NCI-H1048 (cell line): ENCODE results near the gene WDR64.
A peak's percentile ranks its signal among the peaks of the same experiment; 100 is the strongest.

Experiments used
- DNase-seq: peaks from one replicate; lab custom pipeline; 2025; lab: John Stamatoyannopoulos, UW

The WDR64 gene

GRCh38 chr1:241652012-241652411, at the start of gene WDR64:
WDR64 (plus strand) TSS chr1:241652281; CDS start chr1:241652485, 204 bp downstream.
- DNase-seq = no peak

GRCh38 chr1:241603731-241604245, 48.3 kb upstream of the WDR64 start:
- DNase-seq = no peak

GRCh38 chr1:241605146-241605805, 46.8 kb upstream of the WDR64 start:
- DNase-seq = no peak

GRCh38 chr1:241606544-241606943, 45.5 kb upstream of the WDR64 start:
- DNase-seq = no peak

- no peak for DNase-seq
These were observed 44.6 kb upstream of the WDR64 start for GRCh38 chr1:241607497-241607896.

- DNase-seq = no peak
These were observed 43.6 kb upstream of the WDR64 start for GRCh38 chr1:241608379-241609033.

- DNase-seq = no peak
These were observed 41.8 kb upstream of the WDR64 start for GRCh38 chr1:241610056-241610815.

GRCh38 chr1:241611063-241611462, 41.0 kb upstream of the WDR64 start:
- peak; percentile 25 for DNase-seq

- DNase-seq = no peak
These were observed 40.3 kb upstream of the WDR64 start for GRCh38 chr1:241611736-241612135.

GRCh38 chr1:241612533-241613477, 39.3 kb upstream of the WDR64 start:
- no peak for DNase-seq

- DNase-seq = no peak
These were observed 37.9 kb upstream of the WDR64 start for GRCh38 chr1:241614144-241614543.

- no peak for DNase-seq
These were observed 37.5 kb upstream of the WDR64 start for GRCh38 chr1:241614572-241614971.

GRCh38 chr1:241615043-241615974, 36.8 kb upstream of the WDR64 start:
- no peak for DNase-seq

GRCh38 chr1:241617426-241617825, 34.7 kb upstream of the WDR64 start:
- no peak for DNase-seq

- DNase-seq = no peak
These were observed 29.4 kb upstream of the WDR64 start for GRCh38 chr1:241622669-241623068.

GRCh38 chr1:241624935-241625334, 27.1 kb upstream of the WDR64 start:
- no peak for DNase-seq

GRCh38 chr1:241627453-241628259, 24.4 kb upstream of the WDR64 start:
- DNase-seq = peak; percentile 15

- DNase-seq = no peak
These were observed 22.1 kb upstream of the WDR64 start for GRCh38 chr1:241630005-241630404.

- no peak for DNase-seq
These were observed 21.6 kb upstream of the WDR64 start for GRCh38 chr1:241630476-241630875.

- no peak for DNase-seq
These were observed 21.2 kb upstream of the WDR64 start for GRCh38 chr1:241630899-241631298.
